GM12878 (cell line): ENCODE measurements around the gene TCAF1. TPM values are rescaled to one million over a fixed set of nuclear protein-coding genes. Genes with fewer than 3 reads are reported as not detected.

ENCODE experiments used
- ATAC-seq: fragments of 200-7000 bp; cut with Tn5 transposase; 3 replicates; pipeline ENCODE4 v1.9.1; 2020; ENCODE audit warnings: mild to moderate bottlenecking, moderate library complexity
- BruUV-seq: library from RNA; stranded (reverse); fragments of 400-500 nt; replicated peaks from 2 replicates; lab custom pipeline; 2021; lab: Mats Ljungman, UMichigan
- CTCF ChIA-PET: fragments of 300-600 bp; sonication (Branson Sonifier 250); formaldehyde crosslinking; extraction: SDS; loops from one replicate; lab custom pipeline; 2021; ENCODE audit warnings: inconsistent platforms; lab: Yijun Ruan, JAX
- POLR2A ChIA-PET: fragments of 350-600 bp; formaldehyde crosslinking; extraction: SDS; loops from one replicate; lab custom pipeline; 2021; ENCODE audit warnings: inconsistent platforms; lab: Charles Lee
- RAD21 ChIA-PET: fragments of 300-600 bp; sonication (Branson Sonifier 250); formaldehyde crosslinking; loops from one replicate; lab custom pipeline; 2023; ENCODE audit warnings: antibody characterized with exemption; ENCODE audit not compliant: unreplicated experiment; lab: Charles Lee
- SMC1A ChIA-PET: fragments of 300-600 bp; sonication (Branson Sonifier 250); formaldehyde crosslinking; loops from one replicate; lab custom pipeline; 2023; ENCODE audit not compliant: unreplicated experiment, uncharacterized antibody; lab: Charles Lee
- DNase-seq: peaks from one replicate; pipeline ENCODE4 v3.0.0-alpha.2; 2011; ENCODE audit warnings: low read depth, low spot score
- FAIRE-seq: peaks from 3 replicates; lab custom pipeline; 2011; peaks lifted over from hg19 to GRCh38; lab: Jason Lieb, UNC
- H2AFZ ChIP-seq: 2 replicates; pipeline ENCODE4 v1.6.0; 2011; ENCODE audit warnings: low read depth, low read length, control low read depth; ENCODE audit not compliant: control insufficient read depth
- H3K27ac ChIP-seq: 2 replicates; pipeline ENCODE4 v1.5.1; 2011; ENCODE audit warnings: control low read depth; ENCODE audit not compliant: control insufficient read depth, insufficient read depth
- H3K27me3 ChIP-seq, 2 experiments: replicated peaks in 1 of 2; 2 replicates each; pipeline versions ENCODE4 v1.6.0 to v1.6.1; 2011; ENCODE audit warnings: low read length in 1 of 2; ENCODE audit not compliant: control insufficient read depth in 2 of 2, insufficient read depth in 2 of 2
- H3K36me3 ChIP-seq, 2 experiments: 2 replicates each; pipeline ENCODE4 v1.5.1; 2011; ENCODE audit warnings: low read length in 1 of 2; ENCODE audit not compliant: control insufficient read depth in 2 of 2, insufficient read depth in 2 of 2
- H3K4me1 ChIP-seq: 2 replicates; pipeline ENCODE4 v1.6.1; 2011; ENCODE audit warnings: mild to moderate bottlenecking, low read length, moderate library complexity, mixed read lengths; ENCODE audit not compliant: control insufficient read depth, insufficient read depth
- H3K4me2 ChIP-seq: 2 replicates; pipeline ENCODE4 v1.6.0; 2011; ENCODE audit warnings: control low read depth; ENCODE audit not compliant: control insufficient read depth, insufficient read depth
- H3K4me3 ChIP-seq: fragments of 200-600 bp; sonication (generic); 2 replicates; pipeline ENCODE4 v1.5.1; 2016
- H3K79me2 ChIP-seq: 2 replicates; pipeline ENCODE4 v1.6.0; 2011; ENCODE audit warnings: low read length; ENCODE audit not compliant: control insufficient read depth, insufficient read depth
- H3K9ac ChIP-seq: 2 replicates; pipeline ENCODE4 v1.8.0; 2011; ENCODE audit warnings: low read length, control low read depth, mixed read lengths; ENCODE audit not compliant: control insufficient read depth, insufficient read depth
- H3K9me3 ChIP-seq: replicated peaks from 3 replicates; pipeline ENCODE4 v1.5.1; 2011; ENCODE audit warnings: mild to moderate bottlenecking, low read length; ENCODE audit not compliant: control insufficient read depth, insufficient read depth
- H4K20me1 ChIP-seq: 2 replicates; pipeline ENCODE4 v1.6.0; 2011; ENCODE audit not compliant: control insufficient read depth, insufficient read depth
- EP300 ChIP-seq, 2 experiments: fragments of 150-350 bp in 1 of 2; IDR thresholded peaks; 2 replicates each; pipeline ENCODE4 v1.6.1; 2011 to 2012; ENCODE audit warnings: low read depth in 2 of 2, low read length in 2 of 2, borderline replicate concordance in 1 of 2, improper control_type of control experiment in 1 of 2, inconsistent platforms in 1 of 2; ENCODE audit not compliant: control insufficient read depth in 1 of 2
- GATAD2B ChIP-seq: fragments of 450-650 bp; conservative IDR thresholded peaks from 2 replicates; pipeline ENCODE4 v1.6.1; 2017; ENCODE audit warnings: low read depth, mild to moderate bottlenecking, moderate library complexity
- JUND ChIP-seq: IDR thresholded peaks from 2 replicates; pipeline ENCODE4 v1.6.1; 2012; ENCODE audit warnings: low read depth, mild to moderate bottlenecking, low read length, improper control_type of control experiment, moderate library complexity
- KAT2A ChIP-seq: conservative IDR thresholded peaks from 2 replicates; pipeline ENCODE4 v1.6.1; 2011; ENCODE audit warnings: low read depth, low read length; ENCODE audit not compliant: control insufficient read depth
- LARP7 ChIP-seq: fragments of 450-650 bp; IDR thresholded peaks from 2 replicates; pipeline ENCODE4 v1.6.1; 2017; ENCODE audit warnings: mild to moderate bottlenecking
- NR2C2 ChIP-seq: IDR thresholded peaks from 2 replicates; pipeline ENCODE4 v1.6.1; 2011; ENCODE audit warnings: borderline replicate concordance, low read depth; ENCODE audit not compliant: control insufficient read depth, insufficient read length
- SIN3A ChIP-seq: IDR thresholded peaks from 2 replicates; pipeline ENCODE4 v1.6.1; 2012; ENCODE audit warnings: low read depth, low read length, improper control_type of control experiment
- SMAD1 ChIP-seq: fragments of 450-650 bp; IDR thresholded peaks from 2 replicates; pipeline ENCODE4 v1.6.1; 2018; ENCODE audit warnings: mild to moderate bottlenecking, low read depth; ENCODE audit not compliant: partially characterized antibody
- TBL1XR1 ChIP-seq: IDR thresholded peaks from 2 replicates; pipeline ENCODE4 v1.6.1; 2012; ENCODE audit warnings: low read depth, low read length, improper control_type of control experiment
- YY1 ChIP-seq: IDR thresholded peaks from 2 replicates; pipeline ENCODE4 v1.6.1; 2011; ENCODE audit warnings: low read depth, mild to moderate bottlenecking, low read length
- ZZZ3 ChIP-seq: IDR thresholded peaks from 2 replicates; pipeline ENCODE4 v1.6.1; 2011; ENCODE audit warnings: low read depth; ENCODE audit not compliant: control insufficient read depth, insufficient read length
- WGBS: methylation state at CpG from one replicate; pipeline ENCODE4 v1.1.6; 2016; ENCODE audit warnings: low lambda C conversion rate; ENCODE audit not compliant: insufficient replicate concordance, insufficient coverage; ENCODE audit errors: missing lambda C conversion rate; 5-methylcytosine and 5-hydroxymethylcytosine counted together
- in situ Hi-C: fragments of 300-500 bp; cut with MboI; formaldehyde crosslinking; loops from 9 replicates; pipeline ENCODE4 v1.14.3; 2018; ENCODE audit warnings: mixed read lengths
- intact Hi-C: fragments of 100-400 bp; cut with micrococcal nuclease; formaldehyde crosslinking; loops from one replicate; pipeline ENCODE4 v1.14.2; 2022; ENCODE audit not compliant: unreplicated experiment
- polyA plus RNA-seq, 11 experiments: library from polyadenylated mRNA; depleted of rRNA in 4 of 11; unstranded in 6 of 11; stranded (reverse) in 5 of 11; fragments of >200 nt; fragmentation: Nextera tagmentation in 4 of 11; fragmentation: Illumina TruSeq in 1 of 11; extraction: Ambion mirVana in 4 of 11; extraction: Trizol in 1 of 11; gene quantifications; 1 replicate in 1 of 11; 2 replicates in 10 of 11; pipeline versions ENCODE4 v1.2.1 to v1.2.3, GENCODE V29; 2011 to 2016; ENCODE audit warnings: inconsistent platforms in 2 of 11, missing spikeins in 2 of 11, low read depth in 1 of 11
- total RNA-seq, 4 experiments: library from RNA; depleted of rRNA in 3 of 4; stranded (reverse); fragments of >200 nt in 3 of 4; fragmentation: Illumina TruSeq in 1 of 4; extraction: Trizol in 1 of 4; gene quantifications; 2 replicates each; pipeline versions ENCODE4 v1.2.1 to v1.2.3, GENCODE V29; 2013 to 2021
- TF ChIP-seq, protein P1 (sequence below): fragments of 450-650 bp; formaldehyde crosslinking; IDR thresholded peaks from 2 replicates; pipeline ENCODE4 v1.4.0; 2020; ENCODE audit warnings: mild to moderate bottlenecking, moderate library complexity
- TF ChIP-seq, protein P2 (sequence below): IDR thresholded peaks from 2 replicates; pipeline ENCODE4 v1.6.1; 2012; ENCODE audit warnings: low read length, inconsistent platforms
- TF ChIP-seq, protein P3 (sequence below): fragments of 150-350 bp; IDR thresholded peaks from 2 replicates; pipeline ENCODE4 v1.6.1; 2014; ENCODE audit warnings: mild to moderate bottlenecking, low read depth, low read length

Gene TCAF1
- total and polyA plus RNA-seq, 10 of the 15 experiments (the other 5 are each of a cell fraction or from before 2014, with no cell fraction given), result 2.2 to 16.3 (median 8.0) TPM

DNA sequence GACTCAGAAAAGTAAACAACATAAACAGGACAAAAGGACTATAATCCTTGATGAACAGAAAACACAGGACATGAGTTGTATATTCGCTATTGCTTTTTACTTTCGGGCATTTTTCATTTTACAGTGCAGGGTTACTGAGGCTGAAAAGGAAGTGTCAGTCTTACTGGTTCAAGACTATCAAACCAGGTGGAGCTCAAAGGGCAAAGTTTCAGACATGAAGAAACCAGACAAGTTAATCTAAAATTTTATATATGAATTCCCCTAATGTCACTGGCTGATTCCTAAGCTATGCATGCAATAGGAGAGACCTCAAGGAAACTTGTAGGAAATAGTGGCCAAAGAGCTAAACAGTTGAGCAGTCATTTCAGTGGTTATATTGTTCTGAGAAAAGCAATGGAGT is 11.4 kb downstream of the TCAF1 start:
- in situ Hi-C loops, result no loop called here
- no peak for ATAC-seq
- Histone ChIP-seq H3K4me2 (no peak overlapping the region), H3K27me3 (no peaks in the 10 kb centered on the region), H3K27ac (no peak overlapping the region), H4K20me1 (no peaks in the 10 kb centered on the region), H3K79me2 (no peaks in the 10 kb centered on the region), H3K4me1 (peaks cover 6% of the 10 kb centered on the region; the same call in 1 of the 2 replicates), H3K9ac (no peak overlapping the region), H3K9me3 (no peaks in the 10 kb centered on the region; the same call in 2 of the 3 replicates), H3K36me3 (no peaks in the 10 kb centered on the region), H3K4me3 (no peak overlapping the region), H2AFZ (no peak overlapping the region)
- intact Hi-C loops, result no loop called here
- ChIA-PET SMC1A (interaction anchor here (1.2 to 1.3 kb wide), 2 partner anchors 11 to 14 kb away, joined by 3 read pairs; no protein-coding TSS in a partner anchor), POLR2A (interaction anchor here (0.8 to 3.3 kb wide), 3 partner anchors 9 to 16 kb away, joined by 4 to 14 read pairs (median 7); partner anchors contain the start of gene TCAF1), CTCF (interaction anchor here (7.0 kb wide), 1 partner anchor 11 kb away, joined by 65 read pairs; the partner anchor contains the start of gene TCAF1), RAD21 (interaction anchor here (0.8 kb wide), 1 partner anchor 154 kb away, joined by 3 read pairs; no protein-coding TSS in a partner anchor)
- FAIRE-seq, result no peak
- no TSS peak for BruUV-seq
- TF ChIP-seq ZZZ3, result no peak
- no peak for TF ChIP-seq JUND
- TF ChIP-seq YY1, result no peak
- no peak for TF ChIP-seq NR2C2
- no peak for TF ChIP-seq KAT2A
- TF ChIP-seq SIN3A, result no peak
- TF ChIP-seq, protein P1, sequence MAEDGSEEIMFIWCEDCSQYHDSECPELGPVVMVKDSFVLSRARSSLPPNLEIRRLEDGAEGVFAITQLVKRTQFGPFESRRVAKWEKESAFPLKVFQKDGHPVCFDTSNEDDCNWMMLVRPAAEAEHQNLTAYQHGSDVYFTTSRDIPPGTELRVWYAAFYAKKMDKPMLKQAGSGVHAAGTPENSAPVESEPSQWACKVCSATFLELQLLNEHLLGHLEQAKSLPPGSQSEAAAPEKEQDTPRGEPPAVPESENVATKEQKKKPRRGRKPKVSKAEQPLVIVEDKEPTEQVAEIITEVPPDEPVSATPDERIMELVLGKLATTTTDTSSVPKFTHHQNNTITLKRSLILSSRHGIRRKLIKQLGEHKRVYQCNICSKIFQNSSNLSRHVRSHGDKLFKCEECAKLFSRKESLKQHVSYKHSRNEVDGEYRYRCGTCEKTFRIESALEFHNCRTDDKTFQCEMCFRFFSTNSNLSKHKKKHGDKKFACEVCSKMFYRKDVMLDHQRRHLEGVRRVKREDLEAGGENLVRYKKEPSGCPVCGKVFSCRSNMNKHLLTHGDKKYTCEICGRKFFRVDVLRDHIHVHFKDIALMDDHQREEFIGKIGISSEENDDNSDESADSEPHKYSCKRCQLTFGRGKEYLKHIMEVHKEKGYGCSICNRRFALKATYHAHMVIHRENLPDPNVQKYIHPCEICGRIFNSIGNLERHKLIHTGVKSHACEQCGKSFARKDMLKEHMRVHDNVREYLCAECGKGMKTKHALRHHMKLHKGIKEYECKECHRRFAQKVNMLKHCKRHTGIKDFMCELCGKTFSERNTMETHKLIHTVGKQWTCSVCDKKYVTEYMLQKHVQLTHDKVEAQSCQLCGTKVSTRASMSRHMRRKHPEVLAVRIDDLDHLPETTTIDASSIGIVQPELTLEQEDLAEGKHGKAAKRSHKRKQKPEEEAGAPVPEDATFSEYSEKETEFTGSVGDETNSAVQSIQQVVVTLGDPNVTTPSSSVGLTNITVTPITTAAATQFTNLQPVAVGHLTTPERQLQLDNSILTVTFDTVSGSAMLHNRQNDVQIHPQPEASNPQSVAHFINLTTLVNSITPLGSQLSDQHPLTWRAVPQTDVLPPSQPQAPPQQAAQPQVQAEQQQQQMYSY, result no peak
- TF ChIP-seq TBL1XR1, result no peak
- no peak for TF ChIP-seq EP300 (IDR thresholded peaks at IDR 0.05; ENCODE audit: borderline replicate concordance in 1 of 2, control insufficient read depth in 1 of 2, low read depth in 2 of 2, low read length in 2 of 2)
- TF ChIP-seq SMAD1, result no peak
- TF ChIP-seq, protein P2, sequence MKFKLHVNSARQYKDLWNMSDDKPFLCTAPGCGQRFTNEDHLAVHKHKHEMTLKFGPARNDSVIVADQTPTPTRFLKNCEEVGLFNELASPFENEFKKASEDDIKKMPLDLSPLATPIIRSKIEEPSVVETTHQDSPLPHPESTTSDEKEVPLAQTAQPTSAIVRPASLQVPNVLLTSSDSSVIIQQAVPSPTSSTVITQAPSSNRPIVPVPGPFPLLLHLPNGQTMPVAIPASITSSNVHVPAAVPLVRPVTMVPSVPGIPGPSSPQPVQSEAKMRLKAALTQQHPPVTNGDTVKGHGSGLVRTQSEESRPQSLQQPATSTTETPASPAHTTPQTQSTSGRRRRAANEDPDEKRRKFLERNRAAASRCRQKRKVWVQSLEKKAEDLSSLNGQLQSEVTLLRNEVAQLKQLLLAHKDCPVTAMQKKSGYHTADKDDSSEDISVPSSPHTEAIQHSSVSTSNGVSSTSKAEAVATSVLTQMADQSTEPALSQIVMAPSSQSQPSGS, result no peak
- TF ChIP-seq LARP7, result no peak
- TF ChIP-seq GATAD2B, result no peak
- TF ChIP-seq, protein P3, sequence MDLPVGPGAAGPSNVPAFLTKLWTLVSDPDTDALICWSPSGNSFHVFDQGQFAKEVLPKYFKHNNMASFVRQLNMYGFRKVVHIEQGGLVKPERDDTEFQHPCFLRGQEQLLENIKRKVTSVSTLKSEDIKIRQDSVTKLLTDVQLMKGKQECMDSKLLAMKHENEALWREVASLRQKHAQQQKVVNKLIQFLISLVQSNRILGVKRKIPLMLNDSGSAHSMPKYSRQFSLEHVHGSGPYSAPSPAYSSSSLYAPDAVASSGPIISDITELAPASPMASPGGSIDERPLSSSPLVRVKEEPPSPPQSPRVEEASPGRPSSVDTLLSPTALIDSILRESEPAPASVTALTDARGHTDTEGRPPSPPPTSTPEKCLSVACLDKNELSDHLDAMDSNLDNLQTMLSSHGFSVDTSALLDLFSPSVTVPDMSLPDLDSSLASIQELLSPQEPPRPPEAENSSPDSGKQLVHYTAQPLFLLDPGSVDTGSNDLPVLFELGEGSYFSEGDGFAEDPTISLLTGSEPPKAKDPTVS, result no peak
- no peak for DNase-seq
- 60% methylated on average over 2 of the region's 2 CpGs for WGBS
